ENCODE data around the gene RAB11A.

DNA sequence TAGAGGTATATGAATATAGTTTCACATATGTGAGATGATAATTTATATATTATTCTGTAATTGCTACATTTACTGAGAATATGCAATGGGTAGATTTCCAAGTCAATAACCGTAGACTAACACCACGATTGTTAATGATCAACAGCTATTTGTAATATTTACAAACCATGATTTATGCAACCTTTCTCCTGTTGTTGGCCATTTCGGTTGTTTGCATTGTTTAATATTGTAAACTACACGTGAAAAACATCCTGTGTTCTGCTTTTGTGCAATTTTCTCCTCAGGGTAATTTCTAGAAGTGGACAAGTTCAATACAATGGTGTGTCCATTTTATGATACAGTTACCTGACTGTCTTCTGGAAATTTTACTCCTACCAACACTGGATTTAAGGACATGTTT, 29.3 kb upstream of the RAB11A start:
- TF ChIP-seq CTCF (IDR thresholded peaks at IDR 0.05) = no peak
- no peak for TF ChIP-seq POLR2A (IDR thresholded peaks at IDR 0.05)
- TF ChIP-seq POLR2AphosphoS5 (IDR thresholded peaks at IDR 0.05) = no peak

All from prostate gland (tissue), 2 donors.